HCT116 (cell line): ENCODE measurements around the gene ZMAT3. TPM values are rescaled to one million over a fixed set of nuclear protein-coding genes. Genes with fewer than 3 reads are reported as not detected.

Experiments used
- ATAC-seq: fragments of 200-7000 bp; cut with Tn5 transposase; 2 replicates; pipeline ENCODE4 v1.9.1; 2020; ENCODE audit warnings: mild to moderate bottlenecking, moderate library complexity
- BruUV-seq: library from RNA; stranded (reverse); fragments of 400-500 nt; replicated peaks from 2 replicates; lab custom pipeline; 2021; lab: Mats Ljungman, UMichigan
- CTCF ChIA-PET: fragments of 300-600 bp; sonication (Branson Sonifier 250); formaldehyde crosslinking; loops from one replicate; lab custom pipeline; 2021; ENCODE audit warnings: antibody characterized with exemption; lab: Charles Lee
- POLR2A ChIA-PET: fragments of 300-600, 350-600 bp; sonication (Branson Sonifier 250); formaldehyde crosslinking; loops from one replicate; lab custom pipeline; 2021; ENCODE audit warnings: antibody characterized with exemption; lab: Charles Lee
- RAD21 ChIA-PET, 2 experiments: fragments of 300-600 bp; sonication (Branson Sonifier 250); formaldehyde crosslinking; loops; one replicate each; lab custom pipeline; 2023; ENCODE audit warnings: low total read pairs in 2 of 2; ENCODE audit not compliant: uncharacterized antibody in 2 of 2, unreplicated experiment in 2 of 2, low non-redundant PET in 1 of 2; lab: Charles Lee
- DNase-seq: peaks from one replicate; pipeline ENCODE4 v3.0.0-alpha.2; 2010; ENCODE audit warnings: low read depth, low spot score
- H2AFZ ChIP-seq: fragments of 200-600 bp; shearing (Covaris generic), sonication (generic); 2 replicates; pipeline ENCODE4 v1.6.1; 2017; ENCODE audit warnings: low read depth, mixed run types, mixed read lengths, antibody characterized with exemption, low read length; ENCODE audit not compliant: poor library complexity, severe bottlenecking
- H3K27ac ChIP-seq: 2 replicates; pipeline ENCODE4 v1.5.1; 2012; ENCODE audit warnings: low read depth, low read length
- H3K27me3 ChIP-seq: fragments of 200-600 bp; sonication (generic); 2 replicates; pipeline ENCODE4 v1.6.1; 2016; ENCODE audit warnings: mixed run types, low read length, mixed read lengths; ENCODE audit not compliant: insufficient read depth
- H3K36me3 ChIP-seq, 2 experiments: fragments of 200-500 bp in 1 of 2; fragments of 200-600 bp in 1 of 2; sonication (Bioruptor generic) in 1 of 2; sonication (generic) in 1 of 2; 2 replicates each; pipeline versions ENCODE4 v1.5.1 to v1.6.1; 2014 to 2016; ENCODE audit warnings: low read length in 2 of 2, inconsistent platforms in 1 of 2, mixed read lengths in 1 of 2, mixed run types in 1 of 2; ENCODE audit not compliant: insufficient read depth in 2 of 2, control insufficient read depth in 1 of 2
- H3K4me1 ChIP-seq, 2 experiments: fragments of 200-600 bp in 1 of 2; sonication (generic) in 1 of 2; 2 replicates each; pipeline versions ENCODE4 v1.5.1 to v1.6.1; 2012 to 2017; ENCODE audit warnings: low read length in 2 of 2, inconsistent platforms in 1 of 2, mild to moderate bottlenecking in 1 of 2, mixed read lengths in 1 of 2, mixed run types in 1 of 2, moderate library complexity in 1 of 2; ENCODE audit not compliant: insufficient read depth in 2 of 2, control insufficient read depth in 1 of 2
- H3K4me2 ChIP-seq: fragments of 200-600 bp; sonication (generic); 2 replicates; pipeline ENCODE4 v1.6.1; 2017; ENCODE audit warnings: mixed run types, low read length, mixed read lengths
- H3K4me3 ChIP-seq, 2 experiments: fragments of 200-600 bp in 1 of 2; sonication (generic) in 1 of 2; replicated peaks in 1 of 2; 2 replicates each; pipeline ENCODE4 v1.5.1; 2011 to 2016; ENCODE audit warnings: low read length in 2 of 2, control low read depth in 1 of 2, low read depth in 1 of 2, mild to moderate bottlenecking in 1 of 2, mixed read lengths in 1 of 2, mixed run types in 1 of 2
- H3K79me2 ChIP-seq: fragments of 200-600 bp; sonication (generic); 2 replicates; pipeline ENCODE4 v1.6.1; 2017; ENCODE audit warnings: mild to moderate bottlenecking, mixed run types, low read length, moderate library complexity, mixed read lengths; ENCODE audit not compliant: insufficient read depth
- H3K9ac ChIP-seq: fragments of 200-600 bp; sonication (generic); 2 replicates; pipeline ENCODE4 v1.6.1; 2016; ENCODE audit warnings: low read length, mixed read lengths
- H3K9me2 ChIP-seq: fragments of 200-600 bp; sonication (generic), shearing (Covaris generic); 2 replicates; pipeline ENCODE4 v1.6.1; 2017; ENCODE audit warnings: mixed run types, mild to moderate bottlenecking, moderate library complexity; ENCODE audit not compliant: insufficient read depth
- H3K9me3 ChIP-seq, 2 experiments: fragments of 200-500 bp in 1 of 2; fragments of 200-600 bp in 1 of 2; sonication (Bioruptor generic) in 1 of 2; sonication (generic) in 1 of 2; 2 replicates each; pipeline ENCODE4 v1.6.1; 2014 to 2017; ENCODE audit warnings: low read length in 2 of 2, mixed read lengths in 2 of 2, inconsistent platforms in 1 of 2, low read depth in 1 of 2, mild to moderate bottlenecking in 1 of 2, mixed run types in 1 of 2, moderate library complexity in 1 of 2; ENCODE audit not compliant: control insufficient read depth in 1 of 2, insufficient read depth in 1 of 2
- H4K20me1 ChIP-seq: fragments of 200-600 bp; sonication (generic), shearing (Covaris generic); 2 replicates; pipeline ENCODE4 v1.6.1; 2017; ENCODE audit warnings: mixed run types, mild to moderate bottlenecking, moderate library complexity; ENCODE audit not compliant: insufficient read depth
- CBX3 ChIP-seq: IDR thresholded peaks from 2 replicates; pipeline ENCODE4 v1.6.1; 2012; ENCODE audit warnings: low read depth
- CEBPB ChIP-seq: IDR thresholded peaks from 2 replicates; pipeline ENCODE4 v1.6.1; 2012; ENCODE audit warnings: low read depth
- ELF1 ChIP-seq: IDR thresholded peaks from 2 replicates; pipeline ENCODE4 v1.6.1; 2012; ENCODE audit warnings: low read depth, borderline replicate concordance
- EZH2 ChIP-seq: fragments of 200-600 bp; sonication (generic); IDR thresholded peaks from 2 replicates; pipeline ENCODE4 v1.6.1; 2017; ENCODE audit warnings: antibody characterized with exemption, mixed run types
- FOSL1 ChIP-seq: IDR thresholded peaks from 2 replicates; pipeline ENCODE4 v1.6.1; 2012; ENCODE audit warnings: low read depth
- POLR2A ChIP-seq: IDR thresholded peaks from 2 replicates; pipeline ENCODE4 v1.7.0; 2011; ENCODE audit warnings: borderline replicate concordance; ENCODE audit not compliant: insufficient read depth, insufficient read length; ENCODE audit errors: extremely low read depth
- POLR2AphosphoS5 ChIP-seq: IDR thresholded peaks from 2 replicates; pipeline ENCODE4 v1.6.1; 2011; ENCODE audit warnings: mild to moderate bottlenecking, low read depth, low read length, moderate library complexity
- RAD21 ChIP-seq: IDR thresholded peaks from 2 replicates; pipeline ENCODE4 v1.6.1; 2012; ENCODE audit warnings: low read depth, mild to moderate bottlenecking
- SIN3A ChIP-seq: IDR thresholded peaks from 2 replicates; pipeline ENCODE4 v1.6.1; 2012; ENCODE audit warnings: low read depth
- SP1 ChIP-seq: IDR thresholded peaks from 2 replicates; pipeline ENCODE4 v1.6.1; 2012; ENCODE audit warnings: low read depth
- SRF ChIP-seq: IDR thresholded peaks from 2 replicates; pipeline ENCODE4 v1.6.1; 2012; ENCODE audit warnings: low read depth
- YY1 ChIP-seq: IDR thresholded peaks from 2 replicates; pipeline ENCODE4 v1.6.1; 2011; ENCODE audit warnings: low read length, low read depth, moderate library complexity, mild to moderate bottlenecking; ENCODE audit not compliant: insufficient replicate concordance; ENCODE audit errors: extremely low read depth
- ZFX ChIP-seq: fragments of 450-650 bp; IDR thresholded peaks from 2 replicates; pipeline ENCODE4 v1.6.1; 2017
- ZNF274 ChIP-seq: fragments of 200-500 bp; sonication (Bioruptor generic); IDR thresholded peaks from 2 replicates; pipeline ENCODE4 v1.6.1; 2014; ENCODE audit warnings: mild to moderate bottlenecking, low read depth, low read length, inconsistent platforms
- intact Hi-C: fragments of 100-400 bp; cut with micrococcal nuclease; formaldehyde crosslinking; loops from 2 replicates; pipeline ENCODE4 v1.10.0; 2022
- total RNA-seq: library from RNA; stranded (reverse); gene quantifications from one replicate; pipeline ENCODE4 v1.2.1, GENCODE V29; 2021; ENCODE audit not compliant: unreplicated experiment
- TF ChIP-seq, protein P1 (sequence below): IDR thresholded peaks from 2 replicates; pipeline ENCODE4 v1.6.1; 2012
- TF ChIP-seq, protein P2 (sequence below): IDR thresholded peaks from 2 replicates; pipeline ENCODE4 v1.6.1; 2012
- TF ChIP-seq, protein P3 (sequence below): IDR thresholded peaks from 2 replicates; pipeline ENCODE4 v1.6.1; 2012; ENCODE audit warnings: low read depth
- TF ChIP-seq, protein P4 (sequence below), 3 experiments: fragments of 200-600 bp in 1 of 3; sonication (generic) in 1 of 3; IDR thresholded peaks in 2 of 3; conservative IDR thresholded peaks in 1 of 3; 2 replicates each; pipeline ENCODE4 v1.5.1; 2012 to 2017; ENCODE audit warnings: low read depth in 2 of 3, low read length in 2 of 3, antibody characterized with exemption in 1 of 3, borderline replicate concordance in 1 of 3, control low read depth in 1 of 3, mild to moderate bottlenecking in 1 of 3, mixed read lengths in 1 of 3, mixed run types in 1 of 3, moderate library complexity in 1 of 3; ENCODE audit not compliant: insufficient read depth in 1 of 3

Gene ZMAT3
- total RNA-seq, 1 experiment from 2014 or later: 12.1 TPM

DNA sequence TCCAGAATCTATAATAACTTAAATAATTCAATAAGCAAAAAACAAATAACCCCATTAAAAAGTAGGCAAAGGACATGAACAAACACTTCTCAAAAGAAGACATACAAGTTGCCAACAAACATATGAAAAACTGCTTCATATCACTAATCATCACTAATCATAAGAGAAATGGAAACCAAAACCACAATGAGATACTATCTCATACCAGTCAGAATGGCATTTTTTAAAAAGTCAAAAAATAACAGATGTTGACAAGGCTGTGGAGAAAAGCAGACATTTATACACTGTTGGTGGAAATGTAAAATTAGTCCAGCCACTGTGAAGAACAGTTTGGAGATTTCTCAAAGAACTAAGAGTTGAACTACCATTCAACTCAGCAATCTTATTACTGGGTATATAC lies 19.5 kb upstream of the ZMAT3 start:
- TF ChIP-seq POLR2A (no peak), YY1 (no peak), FOSL1 (no peak), POLR2AphosphoS5 (no peak), ZNF274 (no peak), SRF (no peak), SP1 (no peak), SIN3A (no peak), CEBPB (no peak), CBX3 (no peak), ELF1 (no peak), RAD21 (no peak), ZFX (no peak), EZH2 (no peak)
- TF ChIP-seq, protein P1, sequence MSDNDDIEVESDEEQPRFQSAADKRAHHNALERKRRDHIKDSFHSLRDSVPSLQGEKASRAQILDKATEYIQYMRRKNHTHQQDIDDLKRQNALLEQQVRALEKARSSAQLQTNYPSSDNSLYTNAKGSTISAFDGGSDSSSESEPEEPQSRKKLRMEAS: no peak
- TF ChIP-seq, protein P2, sequence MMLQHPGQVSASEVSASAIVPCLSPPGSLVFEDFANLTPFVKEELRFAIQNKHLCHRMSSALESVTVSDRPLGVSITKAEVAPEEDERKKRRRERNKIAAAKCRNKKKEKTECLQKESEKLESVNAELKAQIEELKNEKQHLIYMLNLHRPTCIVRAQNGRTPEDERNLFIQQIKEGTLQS: no peak
- TF ChIP-seq, protein P3, sequence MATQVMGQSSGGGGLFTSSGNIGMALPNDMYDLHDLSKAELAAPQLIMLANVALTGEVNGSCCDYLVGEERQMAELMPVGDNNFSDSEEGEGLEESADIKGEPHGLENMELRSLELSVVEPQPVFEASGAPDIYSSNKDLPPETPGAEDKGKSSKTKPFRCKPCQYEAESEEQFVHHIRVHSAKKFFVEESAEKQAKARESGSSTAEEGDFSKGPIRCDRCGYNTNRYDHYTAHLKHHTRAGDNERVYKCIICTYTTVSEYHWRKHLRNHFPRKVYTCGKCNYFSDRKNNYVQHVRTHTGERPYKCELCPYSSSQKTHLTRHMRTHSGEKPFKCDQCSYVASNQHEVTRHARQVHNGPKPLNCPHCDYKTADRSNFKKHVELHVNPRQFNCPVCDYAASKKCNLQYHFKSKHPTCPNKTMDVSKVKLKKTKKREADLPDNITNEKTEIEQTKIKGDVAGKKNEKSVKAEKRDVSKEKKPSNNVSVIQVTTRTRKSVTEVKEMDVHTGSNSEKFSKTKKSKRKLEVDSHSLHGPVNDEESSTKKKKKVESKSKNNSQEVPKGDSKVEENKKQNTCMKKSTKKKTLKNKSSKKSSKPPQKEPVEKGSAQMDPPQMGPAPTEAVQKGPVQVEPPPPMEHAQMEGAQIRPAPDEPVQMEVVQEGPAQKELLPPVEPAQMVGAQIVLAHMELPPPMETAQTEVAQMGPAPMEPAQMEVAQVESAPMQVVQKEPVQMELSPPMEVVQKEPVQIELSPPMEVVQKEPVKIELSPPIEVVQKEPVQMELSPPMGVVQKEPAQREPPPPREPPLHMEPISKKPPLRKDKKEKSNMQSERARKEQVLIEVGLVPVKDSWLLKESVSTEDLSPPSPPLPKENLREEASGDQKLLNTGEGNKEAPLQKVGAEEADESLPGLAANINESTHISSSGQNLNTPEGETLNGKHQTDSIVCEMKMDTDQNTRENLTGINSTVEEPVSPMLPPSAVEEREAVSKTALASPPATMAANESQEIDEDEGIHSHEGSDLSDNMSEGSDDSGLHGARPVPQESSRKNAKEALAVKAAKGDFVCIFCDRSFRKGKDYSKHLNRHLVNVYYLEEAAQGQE: no peak
- TF ChIP-seq, protein P4, sequence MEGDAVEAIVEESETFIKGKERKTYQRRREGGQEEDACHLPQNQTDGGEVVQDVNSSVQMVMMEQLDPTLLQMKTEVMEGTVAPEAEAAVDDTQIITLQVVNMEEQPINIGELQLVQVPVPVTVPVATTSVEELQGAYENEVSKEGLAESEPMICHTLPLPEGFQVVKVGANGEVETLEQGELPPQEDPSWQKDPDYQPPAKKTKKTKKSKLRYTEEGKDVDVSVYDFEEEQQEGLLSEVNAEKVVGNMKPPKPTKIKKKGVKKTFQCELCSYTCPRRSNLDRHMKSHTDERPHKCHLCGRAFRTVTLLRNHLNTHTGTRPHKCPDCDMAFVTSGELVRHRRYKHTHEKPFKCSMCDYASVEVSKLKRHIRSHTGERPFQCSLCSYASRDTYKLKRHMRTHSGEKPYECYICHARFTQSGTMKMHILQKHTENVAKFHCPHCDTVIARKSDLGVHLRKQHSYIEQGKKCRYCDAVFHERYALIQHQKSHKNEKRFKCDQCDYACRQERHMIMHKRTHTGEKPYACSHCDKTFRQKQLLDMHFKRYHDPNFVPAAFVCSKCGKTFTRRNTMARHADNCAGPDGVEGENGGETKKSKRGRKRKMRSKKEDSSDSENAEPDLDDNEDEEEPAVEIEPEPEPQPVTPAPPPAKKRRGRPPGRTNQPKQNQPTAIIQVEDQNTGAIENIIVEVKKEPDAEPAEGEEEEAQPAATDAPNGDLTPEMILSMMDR (IDR thresholded peaks at IDR 0.05 in 2 of 3, conservative IDR thresholded peaks at IDR 0.05 in 1 of 3; ENCODE audit: borderline replicate concordance in 1 of 3, insufficient read depth in 1 of 3, low read depth in 2 of 3, low read length in 2 of 3): no peak
- Histone ChIP-seq H3K4me2 (no peak overlapping the region), H3K9ac (no peak overlapping the region), H2AFZ (no peak overlapping the region), H3K9me2 (peaks cover 5% of the 10 kb centered on the region; the same call in 1 of the 2 replicates), H4K20me1 (no peaks in the 10 kb centered on the region), H3K27me3 (no peaks in the 10 kb centered on the region), H3K9me3 (no peaks in the 10 kb centered on the region), H3K27ac (no peak overlapping the region), H3K4me3 (no peak overlapping the region), H3K4me1 (no peaks in the 10 kb centered on the region), H3K36me3 (no peaks in the 10 kb centered on the region), H3K79me2 (no peaks in the 10 kb centered on the region)
- ChIA-PET RAD21 (no interaction called here), CTCF (no interaction called here), POLR2A (no interaction called here)
- no TSS peak for BruUV-seq
- intact Hi-C loops: no loop called here
- ATAC-seq: no peak
- DNase-seq: no peak
